NCI-H69 (cell line): ENCODE data around the gene GCH1.

Experiments
- DNase-seq: peaks from one replicate; lab custom pipeline; 2025; lab: John Stamatoyannopoulos, UW

The GCH1 gene

GRCh38 chr14:54797556-54797955, 105.1 kb downstream of the GCH1 start:
- no peak for DNase-seq

- DNase-seq, result no peak
These were observed 105.7 kb downstream of the GCH1 start for GRCh38 chr14:54796961-54797360.

GRCh38 chr14:54794796-54795195, 107.8 kb downstream of the GCH1 start:
- DNase-seq, result no peak

- DNase-seq, result no peak
These were observed 108.5 kb downstream of the GCH1 start for GRCh38 chr14:54794159-54794558.

- DNase-seq, result no peak
These were observed 110.3 kb downstream of the GCH1 start for GRCh38 chr14:54792288-54792687.
